Fibroblast of the aortic adventitia (primary cell): Measurements from ENCODE around the gene CHCHD6. TPM values are rescaled to one million over a fixed set of nuclear protein-coding genes. Genes with fewer than 3 reads are reported as not detected.
A peak's percentile ranks its signal among the peaks of the same experiment; 100 is the strongest.

ENCODE experiments used
- DNase-seq: peaks from one replicate; pipeline ENCODE4 v3.0.0-alpha.2; 2010; ENCODE audit warnings: low read depth
- H3K4me3 ChIP-seq: 2 replicates; pipeline ENCODE4 v1.5.1; 2011; ENCODE audit warnings: low read depth, mild to moderate bottlenecking, control low read depth, low read length, moderate library complexity
- total RNA-seq: library from RNA; depleted of rRNA; stranded (reverse); fragments of >200 nt; gene quantifications from 2 replicates; pipeline ENCODE4 v1.2.3, GENCODE V29; 2012; ENCODE audit warnings: low replicate concordance
- TF ChIP-seq, protein P1 (sequence below): IDR thresholded peaks from 2 replicates; pipeline ENCODE4 v1.5.1; 2011; ENCODE audit warnings: mild to moderate bottlenecking, low read length, control low read depth, inconsistent platforms; ENCODE audit not compliant: insufficient read depth

Gene CHCHD6
- total RNA-seq, 1 donor: 10.8 TPM

DNA sequence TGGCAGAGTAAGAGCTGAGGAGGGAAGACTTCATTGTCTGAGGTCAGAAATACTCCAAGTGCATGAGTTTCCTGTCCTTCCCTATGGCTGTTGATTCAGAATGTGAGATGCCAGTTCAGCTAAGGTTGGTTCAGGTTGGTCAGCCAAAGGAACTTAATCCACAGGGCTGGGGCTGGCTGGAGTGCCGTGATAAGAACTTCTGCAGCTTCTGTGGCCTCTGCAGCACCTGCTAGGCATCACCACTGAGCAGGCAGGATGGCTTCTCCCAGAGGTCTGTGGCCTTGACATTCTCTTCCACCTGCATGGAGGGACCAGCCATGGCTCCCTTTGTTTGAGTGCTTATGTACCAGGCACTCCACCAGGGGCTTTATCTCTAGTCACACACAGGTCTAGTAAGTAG, 169.4 kb downstream of the CHCHD6 start:
- H3K4me3 ChIP-seq: no peak overlapping the region
- DNase-seq: no peak
- TF ChIP-seq, protein P1, sequence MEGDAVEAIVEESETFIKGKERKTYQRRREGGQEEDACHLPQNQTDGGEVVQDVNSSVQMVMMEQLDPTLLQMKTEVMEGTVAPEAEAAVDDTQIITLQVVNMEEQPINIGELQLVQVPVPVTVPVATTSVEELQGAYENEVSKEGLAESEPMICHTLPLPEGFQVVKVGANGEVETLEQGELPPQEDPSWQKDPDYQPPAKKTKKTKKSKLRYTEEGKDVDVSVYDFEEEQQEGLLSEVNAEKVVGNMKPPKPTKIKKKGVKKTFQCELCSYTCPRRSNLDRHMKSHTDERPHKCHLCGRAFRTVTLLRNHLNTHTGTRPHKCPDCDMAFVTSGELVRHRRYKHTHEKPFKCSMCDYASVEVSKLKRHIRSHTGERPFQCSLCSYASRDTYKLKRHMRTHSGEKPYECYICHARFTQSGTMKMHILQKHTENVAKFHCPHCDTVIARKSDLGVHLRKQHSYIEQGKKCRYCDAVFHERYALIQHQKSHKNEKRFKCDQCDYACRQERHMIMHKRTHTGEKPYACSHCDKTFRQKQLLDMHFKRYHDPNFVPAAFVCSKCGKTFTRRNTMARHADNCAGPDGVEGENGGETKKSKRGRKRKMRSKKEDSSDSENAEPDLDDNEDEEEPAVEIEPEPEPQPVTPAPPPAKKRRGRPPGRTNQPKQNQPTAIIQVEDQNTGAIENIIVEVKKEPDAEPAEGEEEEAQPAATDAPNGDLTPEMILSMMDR: no peak

DNA sequence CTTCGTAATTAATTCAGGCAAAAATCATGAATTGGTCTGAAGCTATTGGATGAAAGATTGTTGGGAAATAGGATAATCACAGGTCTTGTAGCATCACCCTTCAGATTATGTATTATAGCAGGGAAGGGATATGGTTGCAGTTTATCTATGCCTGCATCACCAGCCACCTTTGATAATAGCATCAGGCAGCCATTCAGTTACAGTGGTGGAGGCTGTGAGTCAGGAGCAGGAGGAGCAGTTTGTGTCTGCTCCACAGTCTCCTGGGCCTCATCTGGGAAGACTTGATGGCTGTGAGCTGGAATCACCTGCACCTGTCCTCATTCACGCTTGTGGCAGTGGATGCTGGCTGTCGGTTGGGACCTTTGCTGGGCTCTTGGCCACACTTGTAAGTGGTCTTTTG, 174.6 kb downstream of the CHCHD6 start:
- TF ChIP-seq, protein P1: no peak
- DNase-seq: no peak
- no peak overlapping the region for H3K4me3 ChIP-seq

DNA sequence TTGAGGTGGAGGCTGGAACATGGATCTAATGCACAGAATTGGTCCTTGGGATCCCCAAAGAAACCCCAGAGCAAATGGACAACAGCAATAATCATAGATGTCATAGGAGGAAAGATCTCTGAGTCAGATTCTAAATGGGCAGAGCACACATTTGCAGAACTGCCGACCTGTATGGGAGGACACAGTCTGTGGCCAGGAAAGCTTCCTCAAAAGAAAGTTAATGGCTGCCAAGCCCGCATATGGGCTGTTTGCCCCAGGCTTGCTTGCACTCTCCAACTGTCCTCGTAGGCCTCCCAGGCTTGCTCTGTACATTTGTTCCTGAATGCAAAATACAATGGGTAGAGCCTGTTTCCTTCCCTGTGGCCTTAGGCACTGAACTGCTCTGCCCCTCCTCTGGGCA, 176.9 kb downstream of the CHCHD6 start:
- DNase-seq: no peak
- H3K4me3 ChIP-seq: no peak overlapping the region
- TF ChIP-seq, protein P1: no peak

DNA sequence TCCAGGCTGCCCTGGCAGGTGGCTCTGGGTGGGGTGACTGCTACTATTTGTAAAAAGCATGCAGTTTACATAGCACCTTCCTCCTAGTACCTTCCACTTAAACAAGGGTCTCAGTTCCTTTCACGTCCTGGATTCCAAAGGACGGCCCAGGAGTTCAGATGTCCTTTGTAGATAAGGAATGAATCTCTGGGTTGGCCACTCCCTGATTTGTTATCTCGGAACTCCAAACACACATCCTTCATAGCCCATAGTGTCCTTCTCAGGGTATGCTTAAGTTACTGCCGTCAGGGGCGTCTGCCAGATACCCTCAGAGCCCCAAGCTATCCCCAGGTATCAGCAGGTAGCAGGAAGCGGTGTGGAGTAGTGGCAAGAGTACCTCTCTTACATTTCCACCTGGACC, 177.8 kb downstream of the CHCHD6 start:
- TF ChIP-seq, protein P1: no peak
- H3K4me3 ChIP-seq: no peak overlapping the region
- no peak for DNase-seq

DNA sequence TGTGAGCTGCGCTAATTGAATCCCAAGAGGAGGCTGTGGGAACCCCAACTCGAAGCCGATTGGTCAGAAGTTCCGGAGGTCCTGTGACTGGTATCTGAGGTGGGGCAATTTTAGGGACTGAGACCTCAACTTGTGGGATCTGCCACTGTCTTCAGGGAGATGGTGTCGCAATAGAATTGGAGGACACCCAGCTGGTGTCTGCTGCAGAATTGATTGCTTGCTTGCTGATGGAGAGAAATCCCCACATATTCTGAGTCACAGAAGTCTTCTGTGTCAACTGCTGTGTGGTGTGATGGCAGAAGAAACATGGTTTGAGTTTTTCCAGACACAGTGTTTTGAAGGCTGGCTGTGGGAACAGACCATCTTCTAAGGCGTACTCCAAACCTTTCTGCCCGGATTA, 179.2 kb downstream of the CHCHD6 start:
- TF ChIP-seq, protein P1: no peak
- no peak overlapping the region for H3K4me3 ChIP-seq
- DNase-seq: peak; percentile 39

DNA sequence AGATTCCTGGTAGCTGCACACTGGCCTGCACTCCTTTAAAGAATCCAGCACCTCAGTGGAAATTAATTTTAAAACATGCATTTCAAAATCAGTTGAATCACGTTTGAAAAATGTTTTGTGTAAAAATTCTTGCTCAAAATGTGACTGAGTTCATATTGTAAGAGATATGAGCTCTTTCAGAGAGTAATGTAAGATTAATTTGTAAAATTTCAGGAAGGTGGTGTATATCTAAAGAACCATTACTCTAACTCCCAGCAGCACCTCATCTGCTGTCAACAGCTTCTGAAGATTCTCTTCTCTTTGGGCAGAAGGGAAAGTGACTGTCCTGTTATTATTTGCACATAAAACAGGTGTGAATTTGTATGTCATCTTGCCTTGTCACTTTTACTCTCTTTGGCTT, 181.4 kb downstream of the CHCHD6 start:
- TF ChIP-seq, protein P1: no peak
- DNase-seq: no peak
- no peak overlapping the region for H3K4me3 ChIP-seq

DNA sequence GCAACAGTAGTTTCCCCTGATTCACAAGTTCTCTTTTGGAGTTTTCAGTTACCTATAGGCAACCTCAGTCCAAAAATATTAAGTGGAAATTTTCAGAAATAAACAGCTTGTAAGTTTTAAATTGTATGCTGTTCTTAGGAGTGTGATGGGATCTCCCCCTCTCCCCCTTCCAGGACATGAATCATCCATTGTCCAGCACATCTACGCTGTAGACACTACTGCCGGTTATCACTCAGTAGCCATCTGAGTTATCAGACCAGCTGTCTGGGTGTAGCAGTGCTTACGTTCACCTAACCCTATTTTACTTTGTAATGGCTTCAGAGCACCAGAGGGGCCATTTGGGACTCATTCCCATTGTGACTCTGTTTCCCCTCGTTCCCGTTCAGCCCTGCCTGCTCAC, 182.2 kb downstream of the CHCHD6 start:
- peak; percentile 43 for DNase-seq
- TF ChIP-seq, protein P1: no peak
- H3K4me3 ChIP-seq: no peak overlapping the region
